MM.1S (cell line): ENCODE data around the gene TRABD2B.

Source experiments
- EZH2 ChIP-seq: fragments of 300-600 bp; sonication (generic); optimal IDR thresholded peaks from 2 replicates; pipeline ENCODE3; 2017; ENCODE audit warnings: low read depth, mild to moderate bottlenecking, antibody characterized with exemption, low read length, mixed read lengths
- EZH2phosphoT487 ChIP-seq: fragments of 300-600 bp; sonication (generic); IDR thresholded peaks from 2 replicates; pipeline ENCODE4 v1.6.1; 2018; ENCODE audit warnings: antibody characterized with exemption, low read length
- TF ChIP-seq, protein P1 (sequence below): fragments of 300-600 bp; sonication (generic); IDR thresholded peaks from 2 replicates; pipeline ENCODE4 v1.5.1; 2016; ENCODE audit warnings: antibody characterized with exemption, low read length, mixed read lengths

- TF ChIP-seq, protein P1, sequence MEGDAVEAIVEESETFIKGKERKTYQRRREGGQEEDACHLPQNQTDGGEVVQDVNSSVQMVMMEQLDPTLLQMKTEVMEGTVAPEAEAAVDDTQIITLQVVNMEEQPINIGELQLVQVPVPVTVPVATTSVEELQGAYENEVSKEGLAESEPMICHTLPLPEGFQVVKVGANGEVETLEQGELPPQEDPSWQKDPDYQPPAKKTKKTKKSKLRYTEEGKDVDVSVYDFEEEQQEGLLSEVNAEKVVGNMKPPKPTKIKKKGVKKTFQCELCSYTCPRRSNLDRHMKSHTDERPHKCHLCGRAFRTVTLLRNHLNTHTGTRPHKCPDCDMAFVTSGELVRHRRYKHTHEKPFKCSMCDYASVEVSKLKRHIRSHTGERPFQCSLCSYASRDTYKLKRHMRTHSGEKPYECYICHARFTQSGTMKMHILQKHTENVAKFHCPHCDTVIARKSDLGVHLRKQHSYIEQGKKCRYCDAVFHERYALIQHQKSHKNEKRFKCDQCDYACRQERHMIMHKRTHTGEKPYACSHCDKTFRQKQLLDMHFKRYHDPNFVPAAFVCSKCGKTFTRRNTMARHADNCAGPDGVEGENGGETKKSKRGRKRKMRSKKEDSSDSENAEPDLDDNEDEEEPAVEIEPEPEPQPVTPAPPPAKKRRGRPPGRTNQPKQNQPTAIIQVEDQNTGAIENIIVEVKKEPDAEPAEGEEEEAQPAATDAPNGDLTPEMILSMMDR: no peak
- TF ChIP-seq EZH2phosphoT487 (no peak), EZH2 (no peak)
Observed at GRCh38 chr1:47727051-47727696, 270.0 kb downstream of the TRABD2B start.
